Measurements from ENCODE around the gene PEX7.
"Not testable (repeated sequence)": the region's sequence is repeated elsewhere in the genome, so short reads cannot be mapped to it uniquely, and the experiment has no call there.

Gene PEX7

GRCh38 chr6:136795386-136795785 lies 27.0 kb upstream of the PEX7 start:
- H3K4me3 ChIP-seq (ENCODE audit: low read length), result no peak overlapping the region
- H3K27me3 ChIP-seq (ENCODE audit: insufficient read depth, low read length), result peaks cover 43% of the 10 kb centered on the region
- H2AFZ ChIP-seq (ENCODE audit: low read depth, low read length), result no peak overlapping the region
- no peaks in the 10 kb centered on the region for H3K9me3 ChIP-seq (ENCODE audit: low read length)
- H3K36me3 ChIP-seq (ENCODE audit: insufficient read depth, low read length), result no peaks in the 10 kb centered on the region
- H3K4me1 ChIP-seq (ENCODE audit: insufficient read depth, low read length), result peaks cover 6% of the 10 kb centered on the region

GRCh38 chr6:136795996-136796395 lies 26.4 kb upstream of the PEX7 start:
- Histone ChIP-seq H2AFZ (ENCODE audit: low read depth, low read length) (no peak overlapping the region), H3K9me3 (ENCODE audit: low read length) (no peaks in the 10 kb centered on the region), H3K36me3 (ENCODE audit: insufficient read depth, low read length) (no peaks in the 10 kb centered on the region), H3K27me3 (ENCODE audit: insufficient read depth, low read length) (peaks cover 37% of the 10 kb centered on the region), H3K4me3 (ENCODE audit: low read length) (no peak overlapping the region), H3K4me1 (ENCODE audit: insufficient read depth, low read length) (peaks cover 6% of the 10 kb centered on the region)

GRCh38 chr6:136798044-136798443 lies 24.3 kb upstream of the PEX7 start:
- H3K9me3 ChIP-seq (ENCODE audit: low read length), result no peaks in the 10 kb centered on the region
- H3K36me3 ChIP-seq (ENCODE audit: insufficient read depth, low read length), result no peaks in the 10 kb centered on the region
- peaks cover 24% of the 10 kb centered on the region for H3K27me3 ChIP-seq (ENCODE audit: insufficient read depth, low read length)
- no peaks in the 10 kb centered on the region for H3K4me1 ChIP-seq (ENCODE audit: insufficient read depth, low read length)
- H3K4me3 ChIP-seq (ENCODE audit: low read length), result no peak overlapping the region
- no peak overlapping the region for H2AFZ ChIP-seq (ENCODE audit: low read depth, low read length)

- Histone ChIP-seq H3K36me3 (ENCODE audit: insufficient read depth, low read length) (no peaks in the 10 kb centered on the region), H3K4me1 (ENCODE audit: insufficient read depth, low read length) (no peaks in the 10 kb centered on the region), H3K4me3 (ENCODE audit: low read length) (no peak overlapping the region), H2AFZ (ENCODE audit: low read depth, low read length) (no peak overlapping the region), H3K9me3 (ENCODE audit: low read length) (no peaks in the 10 kb centered on the region), H3K27me3 (ENCODE audit: insufficient read depth, low read length) (peaks cover 4% of the 10 kb centered on the region)
These were observed 20.8 kb upstream of the PEX7 start for GRCh38 chr6:136801581-136801980.

GRCh38 chr6:136803608-136804007 lies 18.8 kb upstream of the PEX7 start:
- no peaks in the 10 kb centered on the region for H3K9me3 ChIP-seq (ENCODE audit: low read length)
- H3K27me3 ChIP-seq (ENCODE audit: insufficient read depth, low read length), result no peaks in the 10 kb centered on the region
- H3K4me1 ChIP-seq (ENCODE audit: insufficient read depth, low read length), result no peaks in the 10 kb centered on the region
- no peaks in the 10 kb centered on the region for H3K36me3 ChIP-seq (ENCODE audit: insufficient read depth, low read length)
- no peak overlapping the region for H2AFZ ChIP-seq (ENCODE audit: low read depth, low read length)
- H3K4me3 ChIP-seq (ENCODE audit: low read length), result no peak overlapping the region

GRCh38 chr6:136809091-136809860 lies 13.1 kb upstream of the PEX7 start:
- H3K9me3 ChIP-seq (ENCODE audit: low read length), result no peaks in the 10 kb centered on the region
- H2AFZ ChIP-seq (ENCODE audit: low read depth, low read length), result no peak overlapping the region
- no peaks in the 10 kb centered on the region for H3K4me1 ChIP-seq (ENCODE audit: insufficient read depth, low read length)
- H3K36me3 ChIP-seq (ENCODE audit: insufficient read depth, low read length), result no peaks in the 10 kb centered on the region
- H3K27me3 ChIP-seq (ENCODE audit: insufficient read depth, low read length), result no peaks in the 10 kb centered on the region
- no peak overlapping the region for H3K4me3 ChIP-seq (ENCODE audit: low read length)

- H3K4me3 ChIP-seq (ENCODE audit: low read length), result no peak overlapping the region
- no peaks in the 10 kb centered on the region for H3K36me3 ChIP-seq (ENCODE audit: insufficient read depth, low read length)
- no peak overlapping the region for H2AFZ ChIP-seq (ENCODE audit: low read depth, low read length)
- no peaks in the 10 kb centered on the region for H3K9me3 ChIP-seq (ENCODE audit: low read length)
- H3K4me1 ChIP-seq (ENCODE audit: insufficient read depth, low read length), result no peaks in the 10 kb centered on the region
- H3K27me3 ChIP-seq (ENCODE audit: insufficient read depth, low read length), result no peaks in the 10 kb centered on the region
These were observed 11.1 kb upstream of the PEX7 start for GRCh38 chr6:136811272-136811671.

GRCh38 chr6:136812174-136812573 lies 10.2 kb upstream of the PEX7 start:
- H3K4me3 ChIP-seq (ENCODE audit: low read length), result no peak overlapping the region
- no peaks in the 10 kb centered on the region for H3K27me3 ChIP-seq (ENCODE audit: insufficient read depth, low read length)
- no peaks in the 10 kb centered on the region for H3K36me3 ChIP-seq (ENCODE audit: insufficient read depth, low read length)
- H3K4me1 ChIP-seq (ENCODE audit: insufficient read depth, low read length), result no peaks in the 10 kb centered on the region
- no peaks in the 10 kb centered on the region for H3K9me3 ChIP-seq (ENCODE audit: low read length)
- no peak overlapping the region for H2AFZ ChIP-seq (ENCODE audit: low read depth, low read length)

- H3K4me3 ChIP-seq (ENCODE audit: low read length); H3K36me3 ChIP-seq (ENCODE audit: insufficient read depth, low read length); H3K9me3 ChIP-seq (ENCODE audit: low read length); H3K27me3 ChIP-seq (ENCODE audit: insufficient read depth, low read length); H3K4me1 ChIP-seq (ENCODE audit: insufficient read depth, low read length); H2AFZ ChIP-seq (ENCODE audit: low read depth, low read length): not testable (repeated sequence)
These were observed 6.8 kb upstream of the PEX7 start for GRCh38 chr6:136815608-136816007.

GRCh38 chr6:136816656-136817055 lies 5.7 kb upstream of the PEX7 start:
- Histone ChIP-seq H2AFZ (ENCODE audit: low read depth, low read length) (no peak overlapping the region), H3K4me3 (ENCODE audit: low read length) (no peak overlapping the region), H3K27me3 (ENCODE audit: insufficient read depth, low read length) (peaks cover 7% of the 10 kb centered on the region), H3K36me3 (ENCODE audit: insufficient read depth, low read length) (no peaks in the 10 kb centered on the region), H3K4me1 (ENCODE audit: insufficient read depth, low read length) (no peaks in the 10 kb centered on the region), H3K9me3 (ENCODE audit: low read length) (no peaks in the 10 kb centered on the region)

- H3K9me3 ChIP-seq (ENCODE audit: low read length), result no peaks in the 10 kb centered on the region
- H2AFZ ChIP-seq (ENCODE audit: low read depth, low read length), result no peak overlapping the region
- H3K36me3 ChIP-seq (ENCODE audit: insufficient read depth, low read length), result no peaks in the 10 kb centered on the region
- H3K4me1 ChIP-seq (ENCODE audit: insufficient read depth, low read length), result no peaks in the 10 kb centered on the region
- H3K4me3 ChIP-seq (ENCODE audit: low read length), result no peak overlapping the region
- H3K27me3 ChIP-seq (ENCODE audit: insufficient read depth, low read length), result peaks cover 7% of the 10 kb centered on the region
These were observed 1.8 kb upstream of the PEX7 start for GRCh38 chr6:136820561-136820960.

GRCh38 chr6:136822046-136822375 lies 381 bp upstream of the PEX7 start:
- Histone ChIP-seq H3K9me3 (ENCODE audit: low read length) (no peaks in the 10 kb centered on the region), H2AFZ (ENCODE audit: low read depth, low read length) (peak overlapping the region; percentile 97), H3K4me3 (ENCODE audit: low read length) (peak overlapping the region; percentile 71), H3K27me3 (ENCODE audit: insufficient read depth, low read length) (peaks cover 7% of the 10 kb centered on the region), H3K36me3 (ENCODE audit: insufficient read depth, low read length) (peaks cover 11% of the 10 kb centered on the region), H3K4me1 (ENCODE audit: insufficient read depth, low read length) (no peaks in the 10 kb centered on the region)

GRCh38 chr6:136823128-136823660 lies 802 bp downstream of the PEX7 start:
- peak overlapping the region; percentile 97 for H2AFZ ChIP-seq (ENCODE audit: low read depth, low read length)
- H3K27me3 ChIP-seq (ENCODE audit: insufficient read depth, low read length), result peaks cover 6% of the 10 kb centered on the region
- peak overlapping the region; percentile 71 for H3K4me3 ChIP-seq (ENCODE audit: low read length)
- H3K4me1 ChIP-seq (ENCODE audit: insufficient read depth, low read length), result no peaks in the 10 kb centered on the region
- peaks cover 19% of the 10 kb centered on the region for H3K36me3 ChIP-seq (ENCODE audit: insufficient read depth, low read length)
- H3K9me3 ChIP-seq (ENCODE audit: low read length), result no peaks in the 10 kb centered on the region

- Histone ChIP-seq H3K4me1 (ENCODE audit: insufficient read depth, low read length) (no peaks in the 10 kb centered on the region), H3K9me3 (ENCODE audit: low read length) (peaks cover 2% of the 10 kb centered on the region), H3K4me3 (ENCODE audit: low read length) (no peak overlapping the region), H3K27me3 (ENCODE audit: insufficient read depth, low read length) (no peaks in the 10 kb centered on the region), H2AFZ (ENCODE audit: low read depth, low read length) (no peak overlapping the region), H3K36me3 (ENCODE audit: insufficient read depth, low read length) (peaks cover 21% of the 10 kb centered on the region)
These were observed 3.8 kb downstream of the PEX7 start for GRCh38 chr6:136826216-136826615.

Measured in neuron (in vitro differentiated cells).